T-helper 1 cell (primary cell): ENCODE measurements around the gene PROZ.
"Not testable (repeated sequence)": the region's sequence is repeated elsewhere in the genome, so short reads cannot be mapped to it uniquely, and the experiment has no call there.

Experiments used
- DNase-seq, 5 donors: peaks; one replicate each; pipeline ENCODE4 v3.0.0-alpha.2; 2012 to 2020
- total RNA-seq, 4 donors: gene quantifications; one replicate each; lab custom pipeline; 2026; lab: John Stamatoyannopoulos, UW

PROZ gene, protein sequence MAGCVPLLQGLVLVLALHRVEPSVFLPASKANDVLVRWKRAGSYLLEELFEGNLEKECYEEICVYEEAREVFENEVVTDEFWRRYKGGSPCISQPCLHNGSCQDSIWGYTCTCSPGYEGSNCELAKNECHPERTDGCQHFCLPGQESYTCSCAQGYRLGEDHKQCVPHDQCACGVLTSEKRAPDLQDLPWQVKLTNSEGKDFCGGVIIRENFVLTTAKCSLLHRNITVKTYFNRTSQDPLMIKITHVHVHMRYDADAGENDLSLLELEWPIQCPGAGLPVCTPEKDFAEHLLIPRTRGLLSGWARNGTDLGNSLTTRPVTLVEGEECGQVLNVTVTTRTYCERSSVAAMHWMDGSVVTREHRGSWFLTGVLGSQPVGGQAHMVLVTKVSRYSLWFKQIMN
- total RNA-seq, result 0 to 0.23 (median 0) reads per million in 4 donors

GRCh38 chr13:113157929-113158747, at the start of gene PROZ:
TSS of gene PROZ (plus strand) at chr13:113158648. CDS start at chr13:113158661, 13 bp downstream.
- no peak for DNase-seq

DNA sequence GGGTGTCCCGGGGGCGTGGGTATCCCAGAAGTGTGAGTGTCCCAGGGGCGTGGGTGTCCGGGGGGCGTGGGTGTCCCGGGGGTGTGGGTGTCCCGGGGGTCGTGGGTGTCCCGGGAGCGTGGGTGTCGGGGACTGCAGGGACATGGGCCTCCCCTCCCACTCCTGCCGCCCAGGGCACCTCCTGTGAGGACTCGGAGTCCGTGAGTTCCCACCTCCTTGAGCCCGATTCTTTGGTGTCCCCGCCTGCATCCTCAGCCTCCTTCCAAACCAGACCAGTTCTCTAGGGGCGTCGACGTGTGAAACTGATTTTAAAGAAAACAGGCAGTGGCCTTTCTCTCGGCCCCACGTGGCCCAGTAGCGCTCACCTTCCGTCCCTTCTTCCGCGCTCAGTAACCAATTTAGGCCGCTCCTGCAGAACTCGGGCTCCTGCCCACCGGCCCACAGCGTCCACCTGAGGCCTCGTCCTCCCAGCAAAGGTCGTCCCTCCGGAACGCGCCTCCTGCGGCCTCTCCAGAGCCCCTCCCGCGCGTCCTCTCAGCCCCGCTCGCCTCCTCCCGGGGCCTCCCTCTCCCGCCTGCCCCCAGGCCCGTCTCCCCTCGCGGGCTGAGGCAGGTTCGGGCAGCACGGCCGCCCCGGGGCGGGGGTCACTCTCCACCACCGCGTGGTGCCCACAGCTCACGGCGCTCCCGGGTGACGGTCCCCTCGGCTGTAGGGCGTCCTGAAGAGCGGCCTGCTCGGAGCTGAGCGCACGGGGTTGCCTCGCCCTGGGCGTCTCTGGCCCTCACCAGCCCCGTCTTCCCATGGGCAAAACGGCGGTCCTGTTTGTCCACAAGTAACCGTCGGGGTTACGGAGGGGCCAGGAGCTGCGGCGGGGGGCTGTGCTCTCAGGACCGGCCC, 49.0 kb upstream of the PROZ start:
- no peak for DNase-seq

GRCh38 chr13:113110048-113110851, 48.2 kb upstream of the PROZ start:
- peak in 1 of 5 donors; percentile 6 for DNase-seq

- DNase-seq, result no peak
These were observed 47.6 kb upstream of the PROZ start for GRCh38 chr13:113110852-113111315.

DNA sequence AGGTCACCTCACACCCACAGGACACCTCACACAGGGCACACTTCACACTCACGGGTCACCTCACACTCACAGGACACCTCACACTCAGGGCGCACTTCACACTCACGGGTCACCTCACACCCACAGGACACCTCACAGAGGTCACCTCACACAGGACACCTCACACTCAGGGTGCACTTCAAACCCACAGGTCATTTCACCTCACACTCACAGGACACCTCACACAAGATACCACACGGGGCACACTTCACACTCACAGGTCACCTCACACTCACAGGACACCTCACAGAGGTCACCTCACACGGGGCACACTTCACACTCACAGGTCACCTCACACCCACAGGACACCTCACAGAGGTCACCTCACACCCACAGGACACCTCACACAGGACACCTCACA, 46.6 kb upstream of the PROZ start:
- DNase-seq, result not testable (repeated sequence)

GRCh38 chr13:113112475-113112874, 46.0 kb upstream of the PROZ start:
- not testable (repeated sequence) for DNase-seq

GRCh38 chr13:113112893-113113845, 45.3 kb upstream of the PROZ start:
- no peak for DNase-seq

DNA sequence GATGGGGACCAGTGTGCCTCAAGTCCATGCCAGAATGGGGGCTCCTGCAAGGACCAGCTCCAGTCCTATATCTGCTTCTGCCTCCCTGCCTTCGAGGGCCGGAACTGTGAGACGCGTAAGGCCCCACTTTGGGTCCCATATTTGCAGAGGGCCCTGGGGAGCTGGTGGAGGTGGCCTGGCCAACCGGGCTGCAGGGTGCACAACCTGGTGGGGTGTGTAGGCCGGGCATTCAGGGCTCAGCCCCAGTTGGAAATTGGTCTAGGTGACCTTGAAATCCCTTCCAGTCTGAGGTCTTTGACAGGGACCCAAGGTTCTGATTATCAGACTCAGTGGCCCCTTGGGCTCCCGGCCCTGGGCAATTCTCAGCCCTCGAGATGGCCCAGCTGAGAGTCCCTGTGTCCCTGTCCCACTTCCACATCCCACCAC, 44.6 kb upstream of the PROZ start:
- no peak for DNase-seq

GRCh38 chr13:113114511-113115362, 43.7 kb upstream of the PROZ start:
- DNase-seq, result no peak

- DNase-seq, result no peak
These were observed 42.9 kb upstream of the PROZ start for GRCh38 chr13:113115363-113116205.

- no peak for DNase-seq
These were observed 42.1 kb upstream of the PROZ start for GRCh38 chr13:113116206-113116800.

GRCh38 chr13:113116871-113117271, 41.6 kb upstream of the PROZ start:
- no peak for DNase-seq

DNA sequence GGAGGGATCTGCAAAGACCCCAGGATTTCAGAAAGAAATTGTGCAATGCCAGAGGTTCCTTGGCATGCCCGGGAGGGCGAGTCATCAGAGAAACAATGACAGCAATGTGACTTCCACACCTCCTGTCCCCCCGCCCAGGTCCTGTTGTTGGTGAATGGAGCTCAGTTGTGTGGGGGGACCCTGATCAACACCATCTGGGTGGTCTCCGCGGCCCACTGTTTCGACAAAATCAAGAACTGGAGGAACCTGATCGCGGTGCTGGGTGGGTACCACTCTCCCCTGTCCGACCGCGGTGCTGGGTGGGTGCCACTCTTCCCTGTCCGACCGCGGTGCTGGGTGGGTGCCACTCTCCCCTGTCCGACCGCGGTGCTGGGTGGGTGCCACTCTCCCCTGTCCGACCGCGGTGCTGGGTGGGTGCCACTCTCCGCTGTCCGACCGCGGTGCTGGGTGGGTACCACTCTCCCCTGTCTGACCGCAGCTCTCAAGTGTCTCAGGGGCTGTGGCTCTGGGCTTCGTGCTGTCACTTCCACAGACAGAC, 41.0 kb upstream of the PROZ start:
- no peak for DNase-seq

GRCh38 chr13:113117911-113118260, 40.6 kb upstream of the PROZ start:
- no peak for DNase-seq

- no peak for DNase-seq
These were observed 40.0 kb upstream of the PROZ start for GRCh38 chr13:113118261-113119021.

- DNase-seq, result no peak
These were observed 39.2 kb upstream of the PROZ start for GRCh38 chr13:113119166-113119821.

DNA sequence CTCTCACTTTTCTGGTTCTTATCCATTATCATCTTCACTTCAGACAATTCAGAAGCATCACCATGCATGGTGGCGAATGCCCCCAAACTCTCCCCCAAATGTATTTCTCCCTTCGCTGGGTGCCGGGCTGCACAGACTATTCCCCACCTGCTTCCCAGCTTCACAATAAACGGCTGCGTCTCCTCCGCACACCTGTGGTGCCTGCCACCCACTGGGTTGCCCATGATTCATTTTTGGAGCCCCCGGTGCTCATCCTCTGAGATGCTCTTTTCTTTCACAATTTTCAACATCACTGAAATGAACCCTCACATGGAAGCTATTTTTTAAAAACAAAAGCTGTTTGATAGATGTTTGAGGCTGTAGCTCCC, 38.6 kb upstream of the PROZ start:
- DNase-seq, result no peak
